ENCODE data around the gene TMEM236.

DNA sequence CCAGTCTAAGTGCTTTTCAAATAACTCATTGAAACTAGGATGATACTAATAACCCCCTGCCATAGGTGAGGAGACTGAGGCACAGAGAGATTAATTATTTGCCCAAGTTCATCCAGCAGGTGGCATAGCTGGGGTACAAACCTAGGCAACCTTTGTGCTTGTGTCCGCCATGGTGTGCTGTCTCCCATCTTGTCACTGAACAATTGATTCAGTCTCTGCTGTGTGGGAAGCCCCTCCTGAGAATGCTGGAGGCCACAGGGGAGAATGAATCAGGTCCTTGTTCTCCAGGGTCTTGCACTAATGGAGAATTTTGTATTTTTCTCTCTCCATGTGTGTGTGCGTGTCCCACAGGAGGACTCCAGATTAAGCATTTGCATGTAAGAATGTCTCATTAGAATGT lies 15.8 kb upstream of the TMEM236 start:
- TF ChIP-seq, protein P1, sequence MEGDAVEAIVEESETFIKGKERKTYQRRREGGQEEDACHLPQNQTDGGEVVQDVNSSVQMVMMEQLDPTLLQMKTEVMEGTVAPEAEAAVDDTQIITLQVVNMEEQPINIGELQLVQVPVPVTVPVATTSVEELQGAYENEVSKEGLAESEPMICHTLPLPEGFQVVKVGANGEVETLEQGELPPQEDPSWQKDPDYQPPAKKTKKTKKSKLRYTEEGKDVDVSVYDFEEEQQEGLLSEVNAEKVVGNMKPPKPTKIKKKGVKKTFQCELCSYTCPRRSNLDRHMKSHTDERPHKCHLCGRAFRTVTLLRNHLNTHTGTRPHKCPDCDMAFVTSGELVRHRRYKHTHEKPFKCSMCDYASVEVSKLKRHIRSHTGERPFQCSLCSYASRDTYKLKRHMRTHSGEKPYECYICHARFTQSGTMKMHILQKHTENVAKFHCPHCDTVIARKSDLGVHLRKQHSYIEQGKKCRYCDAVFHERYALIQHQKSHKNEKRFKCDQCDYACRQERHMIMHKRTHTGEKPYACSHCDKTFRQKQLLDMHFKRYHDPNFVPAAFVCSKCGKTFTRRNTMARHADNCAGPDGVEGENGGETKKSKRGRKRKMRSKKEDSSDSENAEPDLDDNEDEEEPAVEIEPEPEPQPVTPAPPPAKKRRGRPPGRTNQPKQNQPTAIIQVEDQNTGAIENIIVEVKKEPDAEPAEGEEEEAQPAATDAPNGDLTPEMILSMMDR (IDR thresholded peaks at IDR 0.05) = no peak
- TF ChIP-seq POLR2A (IDR thresholded peaks at IDR 0.05) (no peak), EP300 (IDR thresholded peaks at IDR 0.05) (no peak)
